Subcutaneous adipose tissue (tissue), 4 donors: Measurements from ENCODE around the gene NR3C2. TPM values are rescaled to one million over a fixed set of nuclear protein-coding genes. Genes with fewer than 3 reads are reported as not detected.

ENCODE experiments used
- CTCF ChIP-seq: fragments of 450-650 bp; IDR thresholded peaks from one replicate; pipeline ENCODE4 v1.5.1; 2016; ENCODE audit warnings: low read depth, mild to moderate bottlenecking, control low read depth, antibody characterized with exemption, moderate library complexity
- total RNA-seq, 4 donors: library from RNA; depleted of rRNA; stranded (reverse); fragments of >200 nt; gene quantifications; one replicate each; pipeline ENCODE4 v1.1.0, GENCODE V29; 2016

Gene NR3C2
- total RNA-seq, 4 donors from 2014 or later: 7.5 to 17.0 (median 8.9) TPM

GRCh38 chr4:148452970-148453369 is 10.8 kb upstream of the NR3C2 start:
- no peak for TF ChIP-seq CTCF

GRCh38 chr4:148449921-148450320 is 7.7 kb upstream of the NR3C2 start:
- no peak for TF ChIP-seq CTCF

- TF ChIP-seq CTCF: no peak
Measured at GRCh38 chr4:148448141-148448540, 5.9 kb upstream of the NR3C2 start.

- TF ChIP-seq CTCF: no peak
Measured at GRCh38 chr4:148447681-148448080, 5.5 kb upstream of the NR3C2 start.

GRCh38 chr4:148445860-148446330 is 3.7 kb upstream of the NR3C2 start:
- TF ChIP-seq CTCF: no peak

- TF ChIP-seq CTCF: no peak
Measured at GRCh38 chr4:148445071-148445859, 3.1 kb upstream of the NR3C2 start.

GRCh38 chr4:148444296-148445070 is 2.3 kb upstream of the NR3C2 start:
- TF ChIP-seq CTCF: no peak
